Measurements from ENCODE around the gene NLRP5.
"Not testable (repeated sequence)": the region's sequence is repeated elsewhere in the genome, so short reads cannot be mapped to it uniquely, and the experiment has no call there.

NLRP5 gene

GRCh38 chr19:56079609-56080008 lies 93.0 kb downstream of the NLRP5 start:
- peak in 1 of 3 donors; percentile 7 for DNase-seq

GRCh38 chr19:56080669-56081401 lies 94.3 kb downstream of the NLRP5 start:
- peak; percentile 85 to 91 (median 86) for DNase-seq

- no peak for DNase-seq
Observed at GRCh38 chr19:56083668-56084067, 97.1 kb downstream of the NLRP5 start.

GRCh38 chr19:56084835-56085536 lies 98.4 kb downstream of the NLRP5 start:
- DNase-seq = no peak

- peak; percentile 51 to 63 (median 58) for DNase-seq
Observed at GRCh38 chr19:56085571-56086275, 99.1 kb downstream of the NLRP5 start.

GRCh38 chr19:56086671-56087430 lies 100.3 kb downstream of the NLRP5 start:
- DNase-seq = no peak

GRCh38 chr19:56087647-56088496 lies 101.3 kb downstream of the NLRP5 start:
- DNase-seq = no peak

GRCh38 chr19:56088497-56089215 lies 102.1 kb downstream of the NLRP5 start:
- DNase-seq = no peak

- no peak for DNase-seq
Observed at GRCh38 chr19:56089344-56089743, 102.8 kb downstream of the NLRP5 start.

GRCh38 chr19:56091066-56091490 lies 104.5 kb downstream of the NLRP5 start:
- DNase-seq = peak; percentile 33 to 67 (median 57)

GRCh38 chr19:56091751-56092546 lies 105.4 kb downstream of the NLRP5 start:
- no peak for DNase-seq

GRCh38 chr19:56092685-56093631 lies 106.4 kb downstream of the NLRP5 start:
- no peak for DNase-seq

GRCh38 chr19:56094449-56094848 lies 107.9 kb downstream of the NLRP5 start:
- no peak for DNase-seq

GRCh38 chr19:56096665-56097064 lies 110.1 kb downstream of the NLRP5 start:
- DNase-seq = no peak

GRCh38 chr19:56097306-56097705 lies 110.7 kb downstream of the NLRP5 start:
- no peak for DNase-seq

- no peak for DNase-seq
Observed at GRCh38 chr19:56097776-56098175, 111.2 kb downstream of the NLRP5 start.

GRCh38 chr19:56098237-56098636 lies 111.7 kb downstream of the NLRP5 start:
- DNase-seq = not testable (repeated sequence)

GRCh38 chr19:56098731-56099568 lies 112.4 kb downstream of the NLRP5 start:
- no peak for DNase-seq
